ENCODE results near the gene TCF7L2.

TCF7L2 gene

DNA sequence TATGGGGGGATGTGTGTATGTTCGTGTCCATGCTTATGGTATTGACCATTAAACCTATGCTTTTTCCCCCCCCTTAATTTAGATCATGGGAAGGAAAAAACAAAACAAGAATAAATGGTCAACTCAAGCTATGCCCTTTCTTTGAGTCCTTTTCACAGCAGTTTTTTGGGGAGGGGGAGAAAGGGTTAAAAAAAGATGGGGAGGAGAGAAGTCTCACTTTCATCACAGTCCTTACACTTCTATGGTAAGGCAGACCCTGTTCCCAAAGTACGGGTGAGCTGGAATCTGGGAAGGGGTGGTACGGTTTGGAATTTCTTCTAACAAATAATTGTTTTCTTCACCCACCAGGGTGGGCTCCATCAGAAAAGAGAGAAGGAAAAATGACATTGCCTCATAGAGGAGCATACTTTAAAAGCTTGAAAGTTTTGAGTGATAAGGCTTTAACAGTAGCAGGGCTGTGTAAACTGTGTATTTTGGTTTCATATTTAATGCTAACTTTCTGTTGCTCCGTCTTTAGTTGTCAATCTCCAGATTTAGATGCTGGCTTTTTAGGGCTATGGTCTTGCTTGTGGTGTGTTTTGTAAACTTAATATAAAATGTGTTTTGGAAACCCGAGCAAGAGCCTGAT lies 180.1 kb downstream of the TCF7L2 start:
- no peak overlapping the region for H3K4me2 ChIP-seq (ENCODE audit: low read length)
- H3K4me1 ChIP-seq (ENCODE audit: low read length), result no peaks in the 10 kb centered on the region
- TF ChIP-seq, protein P1, sequence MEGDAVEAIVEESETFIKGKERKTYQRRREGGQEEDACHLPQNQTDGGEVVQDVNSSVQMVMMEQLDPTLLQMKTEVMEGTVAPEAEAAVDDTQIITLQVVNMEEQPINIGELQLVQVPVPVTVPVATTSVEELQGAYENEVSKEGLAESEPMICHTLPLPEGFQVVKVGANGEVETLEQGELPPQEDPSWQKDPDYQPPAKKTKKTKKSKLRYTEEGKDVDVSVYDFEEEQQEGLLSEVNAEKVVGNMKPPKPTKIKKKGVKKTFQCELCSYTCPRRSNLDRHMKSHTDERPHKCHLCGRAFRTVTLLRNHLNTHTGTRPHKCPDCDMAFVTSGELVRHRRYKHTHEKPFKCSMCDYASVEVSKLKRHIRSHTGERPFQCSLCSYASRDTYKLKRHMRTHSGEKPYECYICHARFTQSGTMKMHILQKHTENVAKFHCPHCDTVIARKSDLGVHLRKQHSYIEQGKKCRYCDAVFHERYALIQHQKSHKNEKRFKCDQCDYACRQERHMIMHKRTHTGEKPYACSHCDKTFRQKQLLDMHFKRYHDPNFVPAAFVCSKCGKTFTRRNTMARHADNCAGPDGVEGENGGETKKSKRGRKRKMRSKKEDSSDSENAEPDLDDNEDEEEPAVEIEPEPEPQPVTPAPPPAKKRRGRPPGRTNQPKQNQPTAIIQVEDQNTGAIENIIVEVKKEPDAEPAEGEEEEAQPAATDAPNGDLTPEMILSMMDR (IDR thresholded peaks at IDR 0.05; ENCODE audit: low read depth, low read length), result no peak
- no peak for TF ChIP-seq EZH2phosphoT487 (IDR thresholded peaks at IDR 0.05; ENCODE audit: low read depth)
- no peaks in the 10 kb centered on the region for H3K36me3 ChIP-seq (replicated peaks; ENCODE audit: low read depth, low read length)
- no peaks in the 10 kb centered on the region for H4K20me1 ChIP-seq (ENCODE audit: insufficient read depth, low read length)
- peaks cover 10% of the 10 kb centered on the region; the same call in 1 of the 2 replicates for H3K27me3 ChIP-seq (ENCODE audit: low read depth, low read length)
- no peaks in the 10 kb centered on the region for H3K9me3 ChIP-seq (ENCODE audit: insufficient read depth, low read length)
- no peak overlapping the region for H3K27ac ChIP-seq (ENCODE audit: low read length)
- H2AFZ ChIP-seq (ENCODE audit: low read depth, low read length), result no peak overlapping the region
- no peak overlapping the region for H3K9ac ChIP-seq (ENCODE audit: low read length)
- H3K79me2 ChIP-seq (ENCODE audit: low read length), result no peaks in the 10 kb centered on the region
- H3K4me3 ChIP-seq (ENCODE audit: low read length), result no peak overlapping the region

- Histone ChIP-seq H3K79me2 (ENCODE audit: low read length) (no peaks in the 10 kb centered on the region), H3K4me2 (ENCODE audit: low read length) (no peak overlapping the region), H3K4me1 (ENCODE audit: low read length) (no peaks in the 10 kb centered on the region), H3K4me3 (ENCODE audit: low read length) (no peak overlapping the region), H3K9me3 (ENCODE audit: insufficient read depth, low read length) (no peaks in the 10 kb centered on the region), H3K27me3 (ENCODE audit: low read depth, low read length) (peaks cover 10% of the 10 kb centered on the region; the same call in 1 of the 2 replicates), H2AFZ (ENCODE audit: low read depth, low read length) (no peak overlapping the region), H4K20me1 (ENCODE audit: insufficient read depth, low read length) (no peaks in the 10 kb centered on the region), H3K27ac (ENCODE audit: low read length) (no peak overlapping the region), H3K36me3 (replicated peaks; ENCODE audit: low read depth, low read length) (no peaks in the 10 kb centered on the region), H3K9ac (ENCODE audit: low read length) (no peak overlapping the region)
- TF ChIP-seq, protein P1 (IDR thresholded peaks at IDR 0.05; ENCODE audit: low read depth, low read length), result no peak
Measured at GRCh38 chr10:113131613-113132261, 181.7 kb downstream of the TCF7L2 start.

DNA sequence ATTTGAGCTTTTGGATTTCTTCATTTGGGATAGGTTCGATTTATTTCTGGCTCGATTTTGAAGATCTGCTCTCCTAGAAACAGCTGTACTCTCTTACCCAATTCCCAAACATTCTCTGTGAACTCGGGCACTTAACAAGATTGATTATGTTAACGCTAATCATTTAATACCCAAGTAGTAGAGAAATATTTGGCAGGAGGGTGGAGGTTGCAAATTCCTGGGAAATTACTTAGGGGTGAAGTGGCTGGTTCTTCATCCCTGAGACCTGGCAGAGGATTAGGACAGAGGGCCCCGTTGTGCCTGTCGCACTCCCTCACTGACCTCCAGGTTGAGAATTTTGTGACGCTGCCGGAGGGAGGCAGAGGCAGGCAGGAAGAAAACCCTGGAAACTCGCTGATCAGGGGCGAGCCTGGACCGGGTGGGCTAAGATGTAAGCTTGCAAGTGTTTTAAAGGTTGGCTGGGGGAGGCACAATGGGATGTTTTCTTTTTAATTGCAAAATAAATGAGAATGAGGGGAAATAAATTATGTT lies 182.6 kb downstream of the TCF7L2 start:
- peaks cover 13% of the 10 kb centered on the region; the same call in 1 of the 2 replicates for H3K27me3 ChIP-seq (ENCODE audit: low read depth, low read length)
- H3K4me1 ChIP-seq (ENCODE audit: low read length), result no peaks in the 10 kb centered on the region
- H3K36me3 ChIP-seq (replicated peaks; ENCODE audit: low read depth, low read length), result no peaks in the 10 kb centered on the region
- no peak overlapping the region for H3K4me2 ChIP-seq (ENCODE audit: low read length)
- TF ChIP-seq EZH2phosphoT487 (IDR thresholded peaks at IDR 0.05; ENCODE audit: low read depth), result no peak
- TF ChIP-seq, protein P1 (IDR thresholded peaks at IDR 0.05; ENCODE audit: low read depth, low read length), result no peak
- no peak overlapping the region for H3K27ac ChIP-seq (ENCODE audit: low read length)
- H3K9me3 ChIP-seq (ENCODE audit: insufficient read depth, low read length), result no peaks in the 10 kb centered on the region
- no peaks in the 10 kb centered on the region for H3K79me2 ChIP-seq (ENCODE audit: low read length)
- H4K20me1 ChIP-seq (ENCODE audit: insufficient read depth, low read length), result no peaks in the 10 kb centered on the region
- no peak overlapping the region for H3K4me3 ChIP-seq (ENCODE audit: low read length)
- no peak overlapping the region for H3K9ac ChIP-seq (ENCODE audit: low read length)
- no peak overlapping the region for H2AFZ ChIP-seq (ENCODE audit: low read depth, low read length)

DNA sequence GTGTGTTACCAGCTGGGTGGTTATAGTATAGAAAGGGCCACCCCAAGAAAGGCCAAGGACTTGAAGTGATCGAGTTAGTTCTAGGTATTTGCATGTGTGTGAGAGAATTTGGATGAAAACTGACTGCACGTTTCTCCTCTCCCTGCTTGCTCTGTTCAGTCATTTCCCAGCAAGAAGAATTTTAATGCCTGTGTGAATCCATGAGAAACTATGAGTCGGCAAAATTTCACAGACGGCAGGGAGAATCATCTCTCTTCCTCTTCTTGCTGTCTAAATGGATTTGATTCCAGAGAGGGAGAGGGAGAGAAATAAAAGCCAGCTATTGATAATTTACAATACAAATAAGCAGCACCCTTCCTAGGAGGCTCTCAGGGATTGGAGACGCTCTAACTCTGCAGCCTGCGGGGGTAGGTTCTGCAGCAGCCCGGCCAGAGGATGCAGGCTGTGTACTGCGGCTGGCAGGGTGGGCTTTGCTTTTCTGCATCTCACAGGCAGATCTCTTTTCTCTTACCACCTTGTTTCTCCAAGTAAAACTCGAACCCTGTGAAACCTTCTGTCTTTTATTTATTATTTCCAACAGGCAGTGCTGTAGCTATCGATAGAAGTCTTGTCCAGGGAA lies 183.6 kb downstream of the TCF7L2 start:
- Histone ChIP-seq H3K4me1 (ENCODE audit: low read length) (no peaks in the 10 kb centered on the region), H4K20me1 (ENCODE audit: insufficient read depth, low read length) (no peaks in the 10 kb centered on the region), H3K27me3 (ENCODE audit: low read depth, low read length) (peaks cover 13% of the 10 kb centered on the region; the same call in 1 of the 2 replicates), H3K4me2 (ENCODE audit: low read length) (no peak overlapping the region), H3K27ac (ENCODE audit: low read length) (no peak overlapping the region), H3K9ac (ENCODE audit: low read length) (no peak overlapping the region), H2AFZ (ENCODE audit: low read depth, low read length) (no peak overlapping the region), H3K79me2 (ENCODE audit: low read length) (no peaks in the 10 kb centered on the region), H3K4me3 (ENCODE audit: low read length) (no peak overlapping the region), H3K9me3 (ENCODE audit: insufficient read depth, low read length) (no peaks in the 10 kb centered on the region), H3K36me3 (replicated peaks; ENCODE audit: low read depth, low read length) (no peaks in the 10 kb centered on the region)
- TF ChIP-seq, protein P1 (IDR thresholded peaks at IDR 0.05; ENCODE audit: low read depth, low read length), result no peak
- TF ChIP-seq EZH2phosphoT487 (IDR thresholded peaks at IDR 0.05; ENCODE audit: low read depth), result no peak

Data from OCI-LY3 (cell line).